ENCODE data around the gene ZNF516. TPM values are rescaled to one million over a fixed set of nuclear protein-coding genes. Genes with fewer than 3 reads are reported as not detected.

Gene ZNF516
- total RNA-seq, 1 donor from 2014 or later = 1.2 TPM

GRCh38 chr18:76491776-76492668 lies 3.0 kb downstream of the ZNF516 start:
- DNase-seq (ENCODE audit: low spot score) = peak; percentile 18
- intact Hi-C loops (cut with micrococcal nuclease) = loop anchor here (2.0 to 5.0 kb wide), 6 partner anchors 17 to 1280 kb away; partner anchors contain the start of gene TSHZ1

GRCh38 chr18:76491473-76491775 lies 3.6 kb downstream of the ZNF516 start:
- Mint-ChIP-seq H3K27me3 (ENCODE audit: low read depth) (peaks cover 68% of the 10 kb centered on the region), H3K27ac (no peak overlapping the region), H3K9me3 (no peaks in the 10 kb centered on the region), H3K4me1 (ENCODE audit: low read depth) (peaks cover 34% of the 10 kb centered on the region), H3K36me3 (ENCODE audit: low read depth) (no peaks in the 10 kb centered on the region), H3K4me3 (ENCODE audit: low read depth) (peak overlapping the region; percentile 95)
- intact Hi-C loops (cut with micrococcal nuclease) = loop anchor here (5.0 kb wide), 4 partner anchors 39 to 1279 kb away; partner anchors contain the start of gene TSHZ1
- DNase-seq (ENCODE audit: low spot score) = no peak

More at GRCh38 chr18:76491776-76492668, 3.0 kb downstream of the ZNF516 start:
- peaks cover 68% of the 10 kb centered on the region for H3K27me3 Mint-ChIP-seq (ENCODE audit: low read depth)
- H3K9me3 Mint-ChIP-seq = no peaks in the 10 kb centered on the region
- H3K4me3 Mint-ChIP-seq (ENCODE audit: low read depth) = peak overlapping the region; percentile 95
- peak overlapping the region; percentile 67 for H3K27ac Mint-ChIP-seq
- no peaks in the 10 kb centered on the region for H3K36me3 Mint-ChIP-seq (ENCODE audit: low read depth)
- H3K4me1 Mint-ChIP-seq (ENCODE audit: low read depth) = peaks cover 34% of the 10 kb centered on the region

- Mint-ChIP-seq H3K27ac (no peak overlapping the region), H3K36me3 (ENCODE audit: low read depth) (no peaks in the 10 kb centered on the region), H3K9me3 (no peaks in the 10 kb centered on the region), H3K4me1 (ENCODE audit: low read depth) (peaks cover 32% of the 10 kb centered on the region), H3K4me3 (ENCODE audit: low read depth) (peak overlapping the region; percentile 79), H3K27me3 (ENCODE audit: low read depth) (peaks cover 69% of the 10 kb centered on the region)
- peak; percentile 26 for DNase-seq (ENCODE audit: low spot score)
- intact Hi-C loops (cut with micrococcal nuclease) = loop anchor here (5.0 kb wide), 4 partner anchors 39 to 1279 kb away; partner anchors contain the start of gene TSHZ1
Observed at GRCh38 chr18:76490670-76491472, 4.2 kb downstream of the ZNF516 start.

DNA sequence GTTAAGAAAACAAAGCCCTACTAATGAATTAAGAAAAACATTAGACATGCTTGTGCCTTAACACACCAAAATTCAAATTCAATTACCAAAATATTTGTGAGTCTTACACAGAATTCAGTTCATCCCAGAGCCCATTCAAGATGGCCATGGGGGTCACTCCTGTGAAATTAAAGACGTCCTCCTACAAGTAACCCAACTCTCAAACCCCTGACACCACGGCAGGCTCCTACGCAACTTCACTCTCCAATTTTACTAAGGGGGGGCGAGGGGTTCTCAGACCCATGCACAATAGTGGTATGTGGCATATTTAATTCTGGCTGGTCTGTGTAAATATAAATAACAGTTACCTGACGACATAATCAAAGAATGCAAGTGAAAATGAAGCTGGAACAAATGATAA lies 5.0 kb downstream of the ZNF516 start:
- Mint-ChIP-seq H3K4me3 (ENCODE audit: low read depth) (no peak overlapping the region), H3K4me1 (ENCODE audit: low read depth) (peaks cover 28% of the 10 kb centered on the region), H3K27me3 (ENCODE audit: low read depth) (peaks cover 69% of the 10 kb centered on the region), H3K27ac (no peak overlapping the region), H3K36me3 (ENCODE audit: low read depth) (no peaks in the 10 kb centered on the region), H3K9me3 (no peaks in the 10 kb centered on the region)
- intact Hi-C loops (cut with micrococcal nuclease) = loop anchor here (5.0 kb wide), 4 partner anchors 38 to 1278 kb away; partner anchors contain the start of gene TSHZ1
- DNase-seq (ENCODE audit: low spot score) = no peak

DNA sequence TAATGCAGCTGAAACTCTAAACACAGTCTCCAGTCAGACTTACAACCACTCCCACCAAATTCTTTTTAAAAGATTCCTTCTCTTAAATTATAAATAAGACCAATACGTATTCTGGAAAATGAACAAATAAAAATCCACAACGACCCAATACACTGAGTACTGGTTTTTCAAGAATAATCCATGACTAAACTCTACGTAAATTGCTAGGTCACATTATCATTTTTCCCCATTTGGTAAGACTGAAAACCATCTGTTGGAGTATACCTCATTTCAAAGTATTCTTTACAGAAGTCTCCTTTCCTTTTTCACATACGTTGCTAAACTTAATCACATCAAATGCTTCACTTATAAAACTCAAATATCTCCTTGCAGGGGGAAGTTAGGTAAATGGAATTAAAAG lies 6.0 kb downstream of the ZNF516 start:
- Mint-ChIP-seq H3K36me3 (ENCODE audit: low read depth) (no peaks in the 10 kb centered on the region), H3K9me3 (no peaks in the 10 kb centered on the region), H3K4me1 (ENCODE audit: low read depth) (peaks cover 26% of the 10 kb centered on the region), H3K4me3 (ENCODE audit: low read depth) (no peak overlapping the region), H3K27me3 (ENCODE audit: low read depth) (peaks cover 69% of the 10 kb centered on the region), H3K27ac (no peak overlapping the region)
- intact Hi-C loops (cut with micrococcal nuclease) = no loop called here
- DNase-seq (ENCODE audit: low spot score) = no peak

- DNase-seq (ENCODE audit: low spot score) = no peak
- Mint-ChIP-seq H3K9me3 (no peaks in the 10 kb centered on the region), H3K27me3 (ENCODE audit: low read depth) (peaks cover 63% of the 10 kb centered on the region), H3K27ac (no peak overlapping the region), H3K4me1 (ENCODE audit: low read depth) (peaks cover 17% of the 10 kb centered on the region), H3K36me3 (ENCODE audit: low read depth) (no peaks in the 10 kb centered on the region), H3K4me3 (ENCODE audit: low read depth) (no peak overlapping the region)
- intact Hi-C loops (cut with micrococcal nuclease) = no loop called here
Observed at GRCh38 chr18:76488190-76488589, 6.9 kb downstream of the ZNF516 start.

GRCh38 chr18:76487782-76488181 lies 7.3 kb downstream of the ZNF516 start:
- peaks cover 60% of the 10 kb centered on the region for H3K27me3 Mint-ChIP-seq (ENCODE audit: low read depth)
- DNase-seq (ENCODE audit: low spot score) = no peak
- H3K36me3 Mint-ChIP-seq (ENCODE audit: low read depth) = no peaks in the 10 kb centered on the region
- intact Hi-C loops (cut with micrococcal nuclease) = no loop called here
- no peak overlapping the region for H3K27ac Mint-ChIP-seq
- H3K4me1 Mint-ChIP-seq (ENCODE audit: low read depth) = peaks cover 16% of the 10 kb centered on the region
- no peaks in the 10 kb centered on the region for H3K9me3 Mint-ChIP-seq
- H3K4me3 Mint-ChIP-seq (ENCODE audit: low read depth) = no peak overlapping the region

DNA sequence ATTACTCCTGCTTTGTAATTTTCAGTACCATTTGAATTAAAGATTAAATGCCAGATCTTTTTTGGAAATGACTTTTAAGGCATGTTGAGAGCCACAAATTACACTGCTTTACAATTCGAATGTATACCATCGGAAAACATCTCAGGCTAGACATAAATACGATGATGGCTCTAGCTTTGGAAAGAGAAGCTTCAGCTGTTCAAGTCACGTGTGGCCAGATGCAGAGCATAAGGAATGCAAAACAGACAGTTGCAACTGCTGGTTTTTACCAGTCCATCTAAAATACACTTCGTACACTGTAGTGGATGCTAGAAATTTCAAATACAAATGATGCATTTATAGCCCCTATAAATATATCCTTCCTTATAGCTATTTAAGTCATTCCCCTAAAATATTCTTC lies 8.0 kb downstream of the ZNF516 start:
- DNase-seq (ENCODE audit: low spot score) = no peak
- Mint-ChIP-seq H3K9me3 (no peaks in the 10 kb centered on the region), H3K4me3 (ENCODE audit: low read depth) (no peak overlapping the region), H3K27me3 (ENCODE audit: low read depth) (peaks cover 60% of the 10 kb centered on the region), H3K4me1 (ENCODE audit: low read depth) (peaks cover 10% of the 10 kb centered on the region), H3K36me3 (ENCODE audit: low read depth) (no peaks in the 10 kb centered on the region), H3K27ac (no peak overlapping the region)
- intact Hi-C loops (cut with micrococcal nuclease) = no loop called here

DNA sequence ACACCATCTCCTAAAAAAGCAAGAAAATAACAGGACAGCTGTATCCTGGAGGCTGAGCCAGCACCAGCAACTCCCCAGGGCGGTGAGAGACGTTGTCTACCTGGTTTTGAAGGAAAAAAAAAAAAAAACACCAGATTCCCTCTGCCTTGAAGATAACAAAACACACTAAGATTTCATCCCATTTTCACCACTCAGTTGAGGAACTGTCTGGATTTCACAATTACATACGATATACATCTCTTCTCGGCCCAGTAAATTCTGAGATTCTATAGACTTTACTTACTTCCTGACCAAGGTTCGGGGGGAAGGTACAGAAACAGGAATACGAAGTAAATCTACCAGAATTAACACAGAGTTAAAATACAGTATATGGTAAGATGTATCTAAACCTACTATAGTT lies 8.5 kb downstream of the ZNF516 start:
- H3K27me3 Mint-ChIP-seq (ENCODE audit: low read depth) = peaks cover 60% of the 10 kb centered on the region
- H3K4me1 Mint-ChIP-seq (ENCODE audit: low read depth) = peaks cover 8% of the 10 kb centered on the region
- no peaks in the 10 kb centered on the region for H3K36me3 Mint-ChIP-seq (ENCODE audit: low read depth)
- H3K27ac Mint-ChIP-seq = no peak overlapping the region
- intact Hi-C loops (cut with micrococcal nuclease) = no loop called here
- no peak overlapping the region for H3K4me3 Mint-ChIP-seq (ENCODE audit: low read depth)
- DNase-seq (ENCODE audit: low spot score) = no peak
- H3K9me3 Mint-ChIP-seq = no peaks in the 10 kb centered on the region

DNA sequence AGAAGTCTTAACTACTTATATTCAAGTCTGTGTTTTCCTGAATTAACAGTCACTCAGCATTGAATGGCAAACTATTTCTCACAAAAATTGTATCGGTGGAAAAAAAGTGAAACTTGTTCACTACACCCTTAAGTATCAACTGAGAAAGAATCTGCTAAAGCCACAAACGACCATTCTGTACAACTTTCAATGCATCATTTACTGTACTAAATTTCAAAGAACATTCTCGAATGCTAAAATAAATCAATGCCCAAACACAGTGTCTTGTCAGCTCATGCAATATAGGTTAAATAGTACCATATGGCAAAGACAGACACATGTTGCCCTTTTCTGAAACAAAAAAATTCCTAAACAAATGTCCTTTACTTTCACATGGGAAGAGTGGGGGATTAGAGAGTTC lies 9.0 kb downstream of the ZNF516 start:
- intact Hi-C loops (cut with micrococcal nuclease) = no loop called here
- Mint-ChIP-seq H3K36me3 (ENCODE audit: low read depth) (no peaks in the 10 kb centered on the region), H3K27ac (no peak overlapping the region), H3K27me3 (ENCODE audit: low read depth) (peaks cover 60% of the 10 kb centered on the region), H3K4me1 (ENCODE audit: low read depth) (peaks cover 8% of the 10 kb centered on the region), H3K9me3 (no peaks in the 10 kb centered on the region), H3K4me3 (ENCODE audit: low read depth) (no peak overlapping the region)
- DNase-seq (ENCODE audit: low spot score) = no peak

- H3K4me1 Mint-ChIP-seq (ENCODE audit: low read depth) = peaks cover under 1% of the 10 kb centered on the region
- intact Hi-C loops (cut with micrococcal nuclease) = no loop called here
- DNase-seq (ENCODE audit: low spot score) = no peak
- H3K27ac Mint-ChIP-seq = no peak overlapping the region
- H3K27me3 Mint-ChIP-seq (ENCODE audit: low read depth) = peaks cover 49% of the 10 kb centered on the region
- H3K9me3 Mint-ChIP-seq = no peaks in the 10 kb centered on the region
- H3K36me3 Mint-ChIP-seq (ENCODE audit: low read depth) = no peaks in the 10 kb centered on the region
- no peak overlapping the region for H3K4me3 Mint-ChIP-seq (ENCODE audit: low read depth)
Observed at GRCh38 chr18:76484749-76485387, 10.2 kb downstream of the ZNF516 start.

DNA sequence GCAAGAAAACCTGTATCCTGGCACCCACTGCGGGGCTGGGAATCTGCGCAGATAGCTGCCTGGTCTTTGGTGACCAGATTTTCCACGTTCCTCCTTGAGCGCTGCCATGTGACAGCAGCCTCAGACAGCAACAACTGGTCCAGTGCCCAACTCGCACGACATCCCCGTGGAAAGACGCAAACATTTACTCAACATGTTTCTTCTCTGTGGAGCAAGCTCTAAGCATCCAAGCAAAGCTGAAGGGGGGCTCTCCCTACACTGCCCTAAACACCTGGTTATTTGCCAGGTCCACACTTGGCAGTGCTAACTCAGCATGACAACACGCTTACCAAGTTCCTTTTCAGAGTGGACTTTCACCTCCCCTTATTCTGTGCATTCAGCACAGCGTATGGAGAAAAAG lies 11.3 kb downstream of the ZNF516 start:
- intact Hi-C loops (cut with micrococcal nuclease) = no loop called here
- no peaks in the 10 kb centered on the region for H3K9me3 Mint-ChIP-seq
- no peak overlapping the region for H3K27ac Mint-ChIP-seq
- H3K4me3 Mint-ChIP-seq (ENCODE audit: low read depth) = no peak overlapping the region
- H3K27me3 Mint-ChIP-seq (ENCODE audit: low read depth) = peaks cover 40% of the 10 kb centered on the region
- H3K4me1 Mint-ChIP-seq (ENCODE audit: low read depth) = no peaks in the 10 kb centered on the region
- no peak for DNase-seq (ENCODE audit: low spot score)
- H3K36me3 Mint-ChIP-seq (ENCODE audit: low read depth) = no peaks in the 10 kb centered on the region

Data from activated T-helper 2 cell treated with anti-CD3 and anti-CD28 coated beads, Interferon-gamma antibody, Interleukin-2, Interleukin-4, amounts not matched to agents 10 μg/mL and 5 μg/mL and 100 μg/mL, durations not matched to agents 14 hours and 24 hours and 36 hours (primary cell).